ENCODE data around the gene NHS.

GRCh38 chrX:17706676-17707075, 331.7 kb downstream of the NHS start:
- TF ChIP-seq POLR2A (IDR thresholded peaks at IDR 0.05; ENCODE audit: borderline replicate concordance, extremely low read depth, insufficient read depth, insufficient read length) (no peak), EZH2 (IDR thresholded peaks at IDR 0.05) (no peak), TCF7L2 (IDR thresholded peaks at IDR 0.05; ENCODE audit: borderline replicate concordance, extremely low read depth, insufficient read depth, insufficient read length) (no peak), CTCF (IDR thresholded peaks at IDR 0.05 in 2 of 3, conservative IDR thresholded peaks at IDR 0.05 in 1 of 3; ENCODE audit: borderline replicate concordance in 1 of 3, insufficient read depth in 1 of 3, low read depth in 2 of 3, low read length in 2 of 3) (no peak), POLR2AphosphoS5 (IDR thresholded peaks at IDR 0.05; ENCODE audit: low read depth, low read length) (no peak), EGR1 (IDR thresholded peaks at IDR 0.05; ENCODE audit: low read depth) (no peak), EZH2phosphoT487 (IDR thresholded peaks at IDR 0.05; ENCODE audit: borderline replicate concordance) (no peak), SP1 (IDR thresholded peaks at IDR 0.05; ENCODE audit: low read depth) (no peak), ZNF274 (IDR thresholded peaks at IDR 0.05; ENCODE audit: low read depth, low read length) (no peak), CBX3 (IDR thresholded peaks at IDR 0.05; ENCODE audit: low read depth) (no peak), ATF3 (IDR thresholded peaks at IDR 0.05) (no peak), RAD21 (IDR thresholded peaks at IDR 0.05; ENCODE audit: low read depth) (no peak)
